T-helper 9 cell (primary cell): ENCODE measurements around the gene ALKBH6.
"Not testable (repeated sequence)": the region's sequence is repeated elsewhere in the genome, so short reads cannot be mapped to it uniquely, and the experiment has no call there.

Source experiments
- DNase-seq: peaks from one replicate; pipeline ENCODE4 v3.0.0-alpha.2; 2020
- total RNA-seq, 2 donors: gene quantifications; one replicate each; lab custom pipeline; 2026; lab: John Stamatoyannopoulos, UW

Gene ALKBH6
- total RNA-seq = 4.8 to 5.3 reads per million in 2 donors

DNA sequence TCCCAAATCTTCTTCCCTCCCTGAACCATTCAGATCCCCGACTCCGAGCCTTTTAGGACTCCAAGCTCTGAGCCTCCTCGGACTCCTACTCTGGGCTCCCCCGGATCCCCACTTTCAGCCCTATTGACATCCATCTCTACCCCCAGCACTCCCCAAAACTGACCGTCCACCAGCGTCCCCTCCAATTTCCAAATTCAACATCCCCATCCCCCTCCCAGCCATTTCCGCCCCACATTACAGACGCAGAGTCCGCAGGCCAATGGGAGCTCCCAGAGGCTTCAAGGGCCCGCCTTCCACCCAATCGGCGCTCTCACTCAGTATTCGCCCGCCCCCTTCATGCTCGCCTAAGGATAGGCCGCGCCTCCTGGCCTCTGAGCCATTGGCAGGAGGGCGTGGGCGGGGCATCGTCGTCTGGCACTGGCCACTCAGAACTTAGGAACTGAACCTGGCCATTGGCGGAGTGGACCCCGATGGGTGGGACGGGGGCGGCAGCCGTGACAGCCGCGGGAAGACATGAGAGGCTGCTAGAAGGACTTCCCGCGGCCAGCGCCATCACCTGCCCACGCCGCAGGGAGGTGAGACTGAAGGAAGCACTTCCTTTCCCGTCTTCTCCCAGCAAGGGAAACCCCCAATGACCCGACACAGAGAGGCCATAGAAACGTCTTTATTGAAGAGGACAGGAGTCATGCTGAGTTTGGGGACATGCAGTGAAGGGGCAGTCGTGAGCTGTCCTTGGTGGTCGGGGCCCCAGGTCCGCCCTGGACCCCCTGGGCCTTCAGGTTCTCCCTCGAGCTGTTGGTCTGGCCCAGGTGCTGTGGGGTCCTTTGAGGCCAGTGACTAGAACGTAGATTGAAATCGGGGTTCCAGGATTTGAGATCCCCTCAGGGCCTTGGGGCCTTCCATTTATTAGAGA lies at the start of gene ALKBH6:
TSS of gene ALKBH6 (minus strand) at position 202 of the 913 bp plus-strand sequence. CDS start 816 bp downstream, outside the sequence.
- DNase-seq = peak; percentile 97

- no peak for DNase-seq
Measured at GRCh38 chr19:36061367-36061766, 47.4 kb upstream of the ALKBH6 start.

DNA sequence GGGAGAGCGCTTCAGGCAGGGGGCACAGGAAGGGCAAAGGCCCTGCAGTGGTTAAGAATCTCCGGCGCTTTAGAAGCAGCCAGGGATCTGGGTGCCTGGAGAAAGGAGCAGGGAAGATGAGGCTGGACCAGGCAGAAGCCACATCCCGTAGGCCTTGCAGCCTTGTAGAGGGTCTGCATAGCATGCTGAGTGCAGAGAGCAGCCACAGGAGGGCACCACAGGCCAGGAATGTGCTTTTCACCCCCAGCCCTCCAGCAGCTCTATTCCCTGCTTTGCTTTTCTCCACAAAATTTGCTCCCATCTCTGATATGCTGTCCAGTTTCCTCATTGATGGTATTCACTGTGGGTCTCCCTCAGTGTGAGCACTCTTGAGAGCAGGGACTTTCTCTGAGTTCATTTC lies 46.4 kb upstream of the ALKBH6 start:
- DNase-seq = no peak

GRCh38 chr19:36059180-36059910 lies 45.3 kb upstream of the ALKBH6 start:
- no peak for DNase-seq

DNA sequence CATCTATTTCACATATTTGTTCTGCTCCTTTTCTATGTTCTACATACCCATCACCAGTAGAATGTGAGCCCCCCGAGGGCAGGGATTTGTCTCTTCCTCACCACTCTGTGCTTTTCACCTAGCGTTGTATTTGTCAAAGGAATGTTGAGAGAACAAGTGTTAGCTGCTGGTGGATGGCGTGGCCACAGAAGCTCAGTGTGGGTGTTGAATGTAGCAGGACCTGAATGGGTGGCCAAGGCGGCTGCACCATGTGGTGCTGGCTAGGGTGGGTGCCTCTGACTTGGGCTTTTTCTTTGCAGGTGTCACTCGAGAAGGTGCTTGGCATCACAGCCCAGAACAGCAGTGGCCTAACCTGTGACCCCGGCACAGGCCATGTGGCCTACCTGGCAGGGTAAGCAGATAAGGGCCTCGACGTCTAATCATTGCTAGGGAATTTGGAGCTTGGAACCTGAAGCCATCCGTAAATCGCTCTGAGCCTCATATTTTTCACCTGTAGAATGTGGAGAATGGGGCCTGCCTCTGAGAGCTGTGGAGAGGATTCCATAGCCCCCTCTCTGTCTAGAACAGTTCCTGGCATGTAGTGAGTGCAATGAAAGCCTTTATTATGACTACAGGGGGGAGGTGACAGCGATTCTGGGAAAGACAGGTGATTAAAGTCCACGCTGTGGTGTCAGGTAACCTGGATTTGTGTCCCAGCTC lies 44.6 kb upstream of the ALKBH6 start:
- DNase-seq = no peak

- DNase-seq = peak; percentile 88
Measured at GRCh38 chr19:36054733-36055686, 41.0 kb upstream of the ALKBH6 start, which contains the start of gene WDR62. TSS of gene WDR62 (plus strand) at chr19:36054897. CDS start at chr19:36054972, 75 bp downstream.

- DNase-seq = peak; percentile 99
Measured at GRCh38 chr19:36054119-36054732, 40.2 kb upstream of the ALKBH6 start, which contains the start of gene THAP8. TSS of gene THAP8 (minus strand) at chr19:36054285. CDS start at chr19:36054217, 68 bp downstream.

DNA sequence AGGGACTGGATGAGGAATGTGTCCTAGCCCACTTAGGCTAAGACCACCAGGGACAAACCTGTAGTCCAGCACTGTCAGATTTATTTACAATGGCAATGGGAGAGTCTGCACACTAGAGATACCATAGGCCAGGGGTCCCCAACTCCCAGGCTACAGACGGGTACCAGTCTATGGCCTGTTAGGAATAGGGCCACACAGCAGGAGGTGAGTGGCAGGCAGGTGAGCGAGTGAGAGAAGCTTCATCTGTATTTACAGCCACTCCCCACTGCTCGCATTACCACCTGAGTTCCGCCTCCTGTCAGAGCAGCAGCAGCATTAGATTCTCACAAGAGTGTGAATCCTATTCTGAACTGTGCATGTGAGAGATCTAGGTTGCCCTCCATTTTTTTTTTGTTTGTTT lies 37.6 kb upstream of the ALKBH6 start:
- no peak for DNase-seq

GRCh38 chr19:36051236-36051635 lies 37.2 kb upstream of the ALKBH6 start:
- DNase-seq = no peak

DNA sequence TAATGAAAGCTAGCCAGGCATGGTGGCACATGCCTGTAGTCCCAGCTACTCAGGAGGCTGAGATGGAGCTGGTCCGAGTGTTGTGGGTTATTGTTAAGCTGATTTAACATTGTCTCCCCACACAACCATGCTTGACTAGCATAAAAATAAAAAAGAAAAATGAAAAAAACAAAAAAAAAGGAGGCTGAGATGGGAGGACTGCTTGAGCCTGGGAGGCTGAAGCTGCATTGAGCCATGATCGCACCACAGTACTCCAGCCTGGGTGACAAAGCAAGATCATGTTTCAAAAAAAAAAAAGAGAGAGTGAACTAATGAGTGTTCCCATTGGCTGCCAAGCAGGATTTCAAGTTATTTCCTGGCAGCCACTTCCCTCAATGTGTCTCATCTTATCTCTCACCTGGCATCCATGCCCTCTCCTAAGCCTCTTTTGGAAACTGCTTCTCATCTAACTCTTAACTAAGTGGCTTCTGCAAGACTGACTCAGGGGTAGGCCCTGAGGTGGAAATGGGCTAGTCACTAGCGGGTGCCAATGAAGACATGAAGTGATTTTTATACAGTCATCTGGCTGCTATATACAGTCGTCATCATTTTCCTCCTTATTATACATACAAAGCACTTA lies 35.2 kb upstream of the ALKBH6 start:
- DNase-seq = no peak

DNA sequence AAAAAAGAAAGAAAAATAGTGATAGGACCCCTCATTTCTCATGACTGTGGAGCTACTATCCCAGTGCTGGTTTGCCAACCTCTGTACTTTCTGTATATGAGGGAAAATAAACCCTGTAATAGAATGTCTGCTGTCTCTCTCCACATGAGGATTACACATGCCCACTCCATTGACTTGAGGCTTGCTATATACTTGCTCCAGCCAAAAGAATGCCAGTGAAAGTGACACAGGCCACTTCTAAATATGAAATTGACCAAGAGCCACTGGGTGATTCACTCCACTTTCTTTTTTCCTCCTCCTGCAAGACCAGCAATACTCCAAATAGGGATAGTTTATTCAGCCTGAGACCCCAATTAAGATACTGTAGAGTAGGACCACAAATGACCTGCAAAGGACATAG lies 33.8 kb upstream of the ALKBH6 start:
- no peak for DNase-seq

GRCh38 chr19:36046443-36047050 lies 32.5 kb upstream of the ALKBH6 start:
- no peak for DNase-seq

- DNase-seq = no peak
Measured at GRCh38 chr19:36043952-36044351, 29.9 kb upstream of the ALKBH6 start.

GRCh38 chr19:36041831-36042230 lies 27.8 kb upstream of the ALKBH6 start:
- DNase-seq = no peak

GRCh38 chr19:36041092-36041491 lies 27.1 kb upstream of the ALKBH6 start:
- DNase-seq = not testable (repeated sequence)

DNA sequence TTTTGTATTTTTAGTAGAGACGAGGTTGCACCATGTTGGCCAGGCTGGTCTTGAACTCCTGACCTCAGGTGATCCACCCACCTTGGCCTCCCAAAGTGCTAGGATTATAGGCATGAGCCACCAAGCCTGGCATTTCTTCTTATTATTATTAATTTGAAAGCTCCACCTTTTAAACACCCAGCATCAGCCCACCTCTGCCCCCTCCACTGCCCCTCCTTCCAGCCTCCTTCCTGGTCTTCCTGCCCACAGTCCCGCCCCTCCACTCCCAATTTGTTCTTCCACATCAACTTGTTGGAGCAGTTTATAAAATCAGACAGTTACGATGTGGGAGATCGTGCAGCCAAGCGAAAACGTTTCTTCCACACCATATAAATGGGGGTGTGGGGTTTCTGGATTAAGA lies 26.5 kb upstream of the ALKBH6 start:
- no peak for DNase-seq

GRCh38 chr19:36032251-36033104 lies 18.5 kb upstream of the ALKBH6 start, which contains the start of gene CLIP3:
TSS of gene CLIP3 (minus strand) at chr19:36032873. CDS start at chr19:36032357, 516 bp downstream.
- DNase-seq = no peak

DNA sequence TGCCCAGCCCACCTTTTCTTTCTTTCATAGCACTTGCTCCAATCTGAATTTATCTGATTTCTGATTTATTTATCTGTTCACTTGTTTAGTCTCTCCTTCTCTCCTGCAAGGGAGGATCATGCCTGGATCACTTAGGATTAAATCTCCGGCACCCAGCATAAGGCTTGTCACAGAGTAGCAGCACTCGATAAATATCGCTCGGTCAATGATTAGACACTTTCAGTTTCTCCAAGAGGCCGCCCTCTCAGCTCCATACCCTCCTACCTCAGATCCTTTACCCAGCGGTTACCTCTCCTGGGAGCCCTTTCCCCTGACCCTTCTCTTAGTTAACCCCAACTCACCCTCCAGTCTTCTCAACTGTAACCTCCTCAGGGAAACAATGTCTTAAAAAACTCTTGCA lies 17.3 kb upstream of the ALKBH6 start:
- DNase-seq = no peak
